Lower lobe of right lung (tissue), 2 donors: ENCODE results near the gene MACROD2. TPM values are rescaled to one million over a fixed set of nuclear protein-coding genes. Genes with fewer than 3 reads are reported as not detected.
"Not testable (repeated sequence)": the region's sequence is repeated elsewhere in the genome, so short reads cannot be mapped to it uniquely, and the experiment has no call there.

Source experiments
- ATAC-seq, 2 donors: fragments of 200-7000 bp; cut with Tn5 transposase; one replicate each; pipeline ENCODE4 v1.9.1; 2020 to 2022; ENCODE audit warnings: mild to moderate bottlenecking in 2 of 2, moderate library complexity in 2 of 2
- DNase-seq: peaks from one replicate; pipeline ENCODE4 v3.0.0-alpha.2; 2020
- H3K27ac ChIP-seq: fragments of 200-600 bp; one replicate; pipeline ENCODE4 v1.8.0; 2022
- H3K27me3 ChIP-seq: fragments of 200-600 bp; one replicate; pipeline ENCODE4 v1.8.0; 2022; ENCODE audit warnings: low read depth
- H3K36me3 ChIP-seq: fragments of 200-600 bp; one replicate; pipeline ENCODE4 v1.8.0; 2022; ENCODE audit warnings: mild to moderate bottlenecking
- H3K4me1 ChIP-seq: fragments of 200-600 bp; one replicate; pipeline ENCODE4 v1.8.0; 2022
- H3K4me3 ChIP-seq: fragments of 200-600 bp; one replicate; pipeline ENCODE4 v1.8.0; 2022; ENCODE audit warnings: mild to moderate bottlenecking
- H3K9me3 ChIP-seq: fragments of 200-600 bp; one replicate; pipeline ENCODE4 v1.8.0; 2022
- intact Hi-C: fragments of 100-400 bp; cut with DNase I; formaldehyde crosslinking; loops from one replicate; pipeline ENCODE4 v1.11.0; 2022
- total RNA-seq: library from RNA; stranded (reverse); fragmentation: NEBNext Ultra II Directional; extraction: Animal tissue kit (Norgen Biotek cat#: 25700); gene quantifications from one replicate; pipeline ENCODE4 v1.2.1, GENCODE V29; 2021
- TF ChIP-seq, protein P1 (sequence below): fragments of 200-600 bp; IDR thresholded peaks from one replicate; pipeline ENCODE4 v1.8.0; 2022; ENCODE audit warnings: antibody characterized with exemption, mild to moderate bottlenecking
- donor health status: DM: no; HTN: yes; CAD: no; lungs with severe emphysema.

MACROD2 gene
- total RNA-seq, 1 donor from 2014 or later, result 73.0 TPM

DNA sequence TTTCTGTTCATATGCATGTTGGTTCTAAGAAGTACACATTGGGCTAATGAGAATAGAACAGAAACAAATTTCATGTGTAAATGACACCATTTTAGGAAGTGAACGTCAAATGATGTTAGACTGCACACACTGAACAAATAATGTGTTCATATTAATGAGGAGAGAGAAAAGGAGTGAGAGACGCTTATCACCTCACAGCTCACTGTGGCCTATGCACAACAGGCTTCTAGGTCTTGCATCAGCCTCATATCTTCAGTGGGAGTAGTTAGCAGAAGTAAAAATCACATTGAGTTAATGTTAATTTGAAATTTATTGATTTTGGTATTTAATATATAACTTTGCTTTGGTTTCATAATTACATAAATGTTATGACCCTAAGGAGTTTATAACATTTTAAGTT, 454.9 kb downstream of the MACROD2 start:
- no peak for DNase-seq
- H3K36me3 ChIP-seq, result no peaks in the 10 kb centered on the region
- no peaks in the 10 kb centered on the region for H3K9me3 ChIP-seq

DNA sequence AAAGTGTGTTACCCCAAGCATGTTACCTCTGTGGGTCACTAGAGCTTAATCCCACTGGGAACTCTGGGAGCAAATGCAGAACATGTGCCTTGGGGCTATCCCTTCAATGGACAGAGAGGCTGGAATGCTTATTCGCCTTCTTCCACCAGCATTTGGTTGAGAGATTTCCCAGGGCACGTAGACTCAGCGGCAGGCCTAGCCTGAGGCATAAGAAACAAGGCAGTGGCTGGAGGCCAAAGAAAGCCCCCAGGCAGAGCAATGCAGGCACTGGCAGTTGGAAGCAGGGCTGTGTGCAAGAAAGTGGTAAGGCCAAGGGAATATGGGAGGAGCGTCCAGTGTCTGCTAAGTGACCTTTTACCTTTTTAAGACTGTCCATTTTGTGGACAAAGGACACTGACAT, 456.1 kb downstream of the MACROD2 start:
- Histone ChIP-seq H3K36me3 (no peaks in the 10 kb centered on the region), H3K4me1 (no peaks in the 10 kb centered on the region), H3K27me3 (no peaks in the 10 kb centered on the region), H3K9me3 (no peaks in the 10 kb centered on the region), H3K4me3 (no peak overlapping the region), H3K27ac (no peak overlapping the region)
- TF ChIP-seq, protein P1, sequence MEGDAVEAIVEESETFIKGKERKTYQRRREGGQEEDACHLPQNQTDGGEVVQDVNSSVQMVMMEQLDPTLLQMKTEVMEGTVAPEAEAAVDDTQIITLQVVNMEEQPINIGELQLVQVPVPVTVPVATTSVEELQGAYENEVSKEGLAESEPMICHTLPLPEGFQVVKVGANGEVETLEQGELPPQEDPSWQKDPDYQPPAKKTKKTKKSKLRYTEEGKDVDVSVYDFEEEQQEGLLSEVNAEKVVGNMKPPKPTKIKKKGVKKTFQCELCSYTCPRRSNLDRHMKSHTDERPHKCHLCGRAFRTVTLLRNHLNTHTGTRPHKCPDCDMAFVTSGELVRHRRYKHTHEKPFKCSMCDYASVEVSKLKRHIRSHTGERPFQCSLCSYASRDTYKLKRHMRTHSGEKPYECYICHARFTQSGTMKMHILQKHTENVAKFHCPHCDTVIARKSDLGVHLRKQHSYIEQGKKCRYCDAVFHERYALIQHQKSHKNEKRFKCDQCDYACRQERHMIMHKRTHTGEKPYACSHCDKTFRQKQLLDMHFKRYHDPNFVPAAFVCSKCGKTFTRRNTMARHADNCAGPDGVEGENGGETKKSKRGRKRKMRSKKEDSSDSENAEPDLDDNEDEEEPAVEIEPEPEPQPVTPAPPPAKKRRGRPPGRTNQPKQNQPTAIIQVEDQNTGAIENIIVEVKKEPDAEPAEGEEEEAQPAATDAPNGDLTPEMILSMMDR, result no peak
- ATAC-seq (no peak), DNase-seq (no peak)
- intact Hi-C loops, result no loop called here

More for the DNA sequence above, 454.9 kb downstream of the MACROD2 start:
- Histone ChIP-seq H3K27me3 (no peaks in the 10 kb centered on the region), H3K4me1 (no peaks in the 10 kb centered on the region), H3K4me3 (no peak overlapping the region), H3K27ac (no peak overlapping the region)
- no peak for ATAC-seq
- TF ChIP-seq, protein P1, result no peak
- intact Hi-C loops, result no loop called here

DNA sequence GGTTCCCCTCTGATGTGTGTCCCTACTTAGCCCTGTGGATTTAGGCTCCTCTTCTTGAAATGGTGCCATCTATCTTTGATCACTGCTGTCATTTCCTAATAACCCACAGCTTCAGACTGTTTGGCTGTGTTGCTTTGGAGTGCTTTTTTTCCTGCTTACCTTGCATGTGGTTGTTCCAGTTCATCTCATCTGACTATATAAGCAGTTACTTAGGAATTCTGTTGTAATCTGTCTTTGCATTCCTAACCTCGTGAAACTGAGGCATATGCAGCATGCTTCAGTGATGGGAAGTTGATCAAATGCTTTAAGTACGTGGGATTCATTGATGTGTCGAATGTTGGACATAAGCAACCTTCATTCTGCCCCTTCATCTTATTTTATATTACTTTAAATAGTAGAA, 457.9 kb downstream of the MACROD2 start:
- no peak overlapping the region for H3K4me3 ChIP-seq
- TF ChIP-seq, protein P1, result no peak
- intact Hi-C loops, result no loop called here
- H3K9me3 ChIP-seq, result no peaks in the 10 kb centered on the region
- DNase-seq (no peak), ATAC-seq (no peak)
- no peaks in the 10 kb centered on the region for H3K27me3 ChIP-seq
- no peaks in the 10 kb centered on the region for H3K36me3 ChIP-seq
- H3K27ac ChIP-seq, result no peak overlapping the region
- H3K4me1 ChIP-seq, result no peaks in the 10 kb centered on the region

DNA sequence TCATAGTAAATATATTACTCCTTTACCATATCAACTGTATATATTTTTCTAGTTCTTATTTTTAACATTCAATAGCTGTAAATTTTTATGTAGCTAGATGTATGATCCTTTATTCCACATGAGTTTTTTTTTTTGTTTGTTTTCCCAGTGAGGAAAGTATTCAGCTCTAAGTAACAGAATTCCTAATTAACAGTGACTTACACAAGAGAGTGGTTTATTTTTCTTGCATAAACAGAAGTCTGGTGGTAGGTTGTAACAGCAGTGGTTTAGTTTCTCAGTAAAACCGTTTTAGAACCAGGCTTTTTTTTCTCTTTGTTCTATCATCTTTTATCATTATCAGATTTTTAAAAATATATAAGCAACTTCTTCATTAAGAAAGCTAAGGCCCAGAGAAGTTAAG, 459.0 kb downstream of the MACROD2 start:
- no peak for DNase-seq
- Histone ChIP-seq H3K9me3 (no peaks in the 10 kb centered on the region), H3K27me3 (no peaks in the 10 kb centered on the region), H3K36me3 (no peaks in the 10 kb centered on the region), H3K4me1 (no peaks in the 10 kb centered on the region), H3K4me3 (no peak overlapping the region), H3K27ac (no peak overlapping the region)
- TF ChIP-seq, protein P1, result no peak
- intact Hi-C loops, result no loop called here
- no peak for ATAC-seq

DNA sequence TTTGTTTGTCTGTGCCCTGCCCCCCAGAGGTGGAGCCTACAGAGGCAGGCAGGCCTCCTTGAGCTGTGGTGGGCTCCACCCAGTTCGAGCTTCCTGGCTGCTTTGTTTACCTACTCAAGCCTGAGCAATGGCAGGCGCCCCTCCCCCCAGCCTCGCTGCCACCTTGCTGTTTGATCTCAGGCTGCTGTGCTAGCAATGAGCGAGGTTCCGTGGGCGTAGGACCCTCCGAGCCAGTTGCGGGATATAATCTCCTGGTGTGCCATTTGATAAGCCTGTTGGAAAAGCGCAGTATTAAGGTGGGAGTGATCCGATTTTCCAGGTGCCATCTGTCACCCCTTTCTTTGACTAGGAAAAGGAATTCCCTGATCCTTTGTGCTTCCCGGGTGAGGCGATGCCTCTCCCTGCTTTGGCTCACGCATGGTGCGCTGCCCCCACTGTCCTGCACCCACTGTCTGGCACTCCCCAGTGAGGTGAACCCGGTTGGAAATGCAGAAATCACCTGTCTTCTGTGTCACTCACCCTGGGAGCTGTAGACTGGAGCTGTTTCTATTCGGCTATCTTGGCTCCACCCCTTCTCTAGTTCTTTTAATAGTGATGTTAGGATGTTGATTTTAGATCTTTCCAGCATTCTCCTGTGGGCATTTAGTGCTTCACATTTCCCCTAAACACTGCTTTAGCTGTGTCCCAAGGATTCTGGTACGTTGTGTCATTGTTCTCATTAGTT, 471.9 kb downstream of the MACROD2 start:
- H3K4me3 ChIP-seq, H3K36me3 ChIP-seq, H3K27ac ChIP-seq, H3K27me3 ChIP-seq, H3K9me3 ChIP-seq, ATAC-seq, intact Hi-C loops, DNase-seq, H3K4me1 ChIP-seq: not testable (repeated sequence)

DNA sequence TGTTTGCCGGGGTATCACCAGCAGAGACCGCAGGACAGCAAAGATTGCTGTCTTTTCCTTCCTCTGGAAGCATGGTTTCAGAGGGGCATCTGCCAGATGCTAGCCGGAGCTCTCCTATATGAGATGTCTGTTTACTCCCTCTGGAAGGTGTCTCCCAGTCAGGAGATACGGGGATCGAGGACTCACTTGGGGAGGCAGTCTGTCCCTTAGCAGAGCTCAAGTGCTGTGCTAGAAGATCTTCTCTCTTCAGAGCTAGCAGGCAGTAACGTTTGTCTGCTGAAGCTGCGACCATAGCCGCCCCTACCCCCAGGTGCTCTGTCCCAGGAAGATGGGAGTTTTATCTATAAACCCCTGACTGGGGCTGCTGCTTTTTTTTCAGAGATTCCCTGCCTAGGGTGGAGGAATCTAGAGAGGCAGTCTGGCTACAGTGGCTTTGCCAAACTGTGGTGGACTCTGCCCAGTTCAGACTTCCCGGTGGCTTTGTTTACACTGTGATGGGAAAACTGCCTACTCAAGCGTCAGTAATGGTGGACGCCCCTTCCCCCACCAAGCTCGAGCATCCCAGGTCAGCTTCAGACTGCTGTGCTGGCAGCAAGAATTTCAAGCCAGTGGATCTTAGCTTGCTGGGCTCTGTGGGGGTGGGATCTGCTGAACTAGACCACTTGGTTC, 475.0 kb downstream of the MACROD2 start:
- Histone ChIP-seq H3K36me3 (no peaks in the 10 kb centered on the region), H3K4me1 (no peaks in the 10 kb centered on the region), H3K27me3 (no peaks in the 10 kb centered on the region), H3K4me3 (no peak overlapping the region), H3K9me3 (no peaks in the 10 kb centered on the region), H3K27ac (no peak overlapping the region)
- intact Hi-C loops, result no loop called here
- no peak for DNase-seq
- no peak for ATAC-seq
- TF ChIP-seq, protein P1, result no peak
